Liver (tissue), 9 donors: ENCODE measurements around the gene BCORL1. TPM values are rescaled to one million over a fixed set of nuclear protein-coding genes. Genes with fewer than 3 reads are reported as not detected.

Experiments used
- DNase-seq: peaks from one replicate; pipeline ENCODE4 v3.0.0-alpha.2; 2017; ENCODE audit warnings: low spot score
- H3K27ac ChIP-seq, 2 donors: one replicate each; pipeline ENCODE4 v1.7.0; 2013; ENCODE audit warnings: inconsistent platforms in 2 of 2, low read length in 2 of 2, control low read depth in 1 of 2, low read depth in 1 of 2, mild to moderate bottlenecking in 1 of 2
- H3K27me3 ChIP-seq, 4 donors: one replicate each; pipeline versions ENCODE4 v1.6.1 to v1.7.0; 2013; ENCODE audit warnings: low read length in 3 of 4, inconsistent platforms in 1 of 4, mild to moderate bottlenecking in 1 of 4, moderate library complexity in 1 of 4; ENCODE audit not compliant: control insufficient read depth in 4 of 4, insufficient read depth in 4 of 4
- H3K36me3 ChIP-seq, 4 donors: one replicate each; pipeline versions ENCODE4 v1.6.1 to v1.7.0; 2013; ENCODE audit warnings: low read length in 3 of 4, mild to moderate bottlenecking in 3 of 4, low read depth in 1 of 4, moderate library complexity in 1 of 4; ENCODE audit not compliant: control insufficient read depth in 4 of 4, insufficient read depth in 3 of 4
- H3K4me1 ChIP-seq, 4 donors: one replicate each; pipeline versions ENCODE4 v1.6.1 to v1.7.0; 2013; ENCODE audit warnings: low read length in 3 of 4, mild to moderate bottlenecking in 3 of 4, moderate library complexity in 1 of 4; ENCODE audit not compliant: control insufficient read depth in 4 of 4, insufficient read depth in 4 of 4
- H3K4me3 ChIP-seq, 3 donors: one replicate each; pipeline versions ENCODE4 v1.6.1 to v1.7.0; 2013; ENCODE audit warnings: low read length in 3 of 3, control low read depth in 1 of 3, low read depth in 1 of 3, mild to moderate bottlenecking in 1 of 3
- H3K9ac ChIP-seq, 2 donors: one replicate each; pipeline ENCODE4 v1.7.0; 2013; ENCODE audit warnings: low read length in 2 of 2, mild to moderate bottlenecking in 2 of 2, moderate library complexity in 2 of 2, control low read depth in 1 of 2, low read depth in 1 of 2
- H3K9me3 ChIP-seq, 4 donors: one replicate each; pipeline versions ENCODE4 v1.6.1 to v1.7.0; 2013; ENCODE audit warnings: low read length in 3 of 4; ENCODE audit not compliant: control insufficient read depth in 4 of 4
- ATF3 ChIP-seq: IDR thresholded peaks from 2 replicates; pipeline ENCODE4 v1.6.1; 2016; ENCODE audit warnings: antibody characterized with exemption
- CTCF ChIP-seq: fragments of 150-350 bp; IDR thresholded peaks from 2 replicates; pipeline ENCODE4 v1.5.1; 2017; ENCODE audit warnings: improper control_type of control experiment, low read depth, low read length; ENCODE audit not compliant: missing input control
- FOXA2 ChIP-seq: IDR thresholded peaks from 2 replicates; pipeline ENCODE4 v1.6.1; 2016; ENCODE audit warnings: antibody characterized with exemption
- HNF4A ChIP-seq, 2 donors: conservative IDR thresholded peaks; 2 replicates each; pipeline ENCODE4 v1.6.1; 2016; ENCODE audit warnings: antibody characterized with exemption in 2 of 2, mild to moderate bottlenecking in 2 of 2
- HNF4G ChIP-seq: IDR thresholded peaks from 2 replicates; pipeline ENCODE4 v1.6.1; 2016; ENCODE audit warnings: antibody characterized with exemption
- JUND ChIP-seq, 2 donors: IDR thresholded peaks; 2 replicates each; pipeline ENCODE4 v1.6.1; 2016; ENCODE audit warnings: antibody characterized with exemption in 2 of 2
- MAX ChIP-seq: IDR thresholded peaks from 2 replicates; pipeline ENCODE4 v1.6.1; 2016; ENCODE audit warnings: antibody characterized with exemption
- NR2F2 ChIP-seq: IDR thresholded peaks from 2 replicates; pipeline ENCODE4 v1.6.1; 2016; ENCODE audit warnings: antibody characterized with exemption
- RAD21 ChIP-seq, 2 donors: IDR thresholded peaks; 2 replicates each; pipeline ENCODE4 v1.6.1; 2016; ENCODE audit warnings: antibody characterized with exemption in 2 of 2, mild to moderate bottlenecking in 2 of 2
- REST ChIP-seq: IDR thresholded peaks from 2 replicates; pipeline ENCODE4 v1.6.1; 2016; ENCODE audit warnings: antibody characterized with exemption, mild to moderate bottlenecking
- RXRA ChIP-seq, 2 donors: IDR thresholded peaks; 2 replicates each; pipeline ENCODE4 v1.6.1; 2017 to 2018; ENCODE audit warnings: antibody characterized with exemption in 2 of 2, mild to moderate bottlenecking in 1 of 2
- SP1 ChIP-seq: IDR thresholded peaks from 2 replicates; pipeline ENCODE4 v1.6.1; 2018; ENCODE audit warnings: antibody characterized with exemption, mild to moderate bottlenecking
- WGBS: extraction: QIAGEN DNeasy Blood & Tissue Kit; methylation state at CpG from one replicate; pipeline ENCODE4 v1.1.7; 2013; 5-methylcytosine and 5-hydroxymethylcytosine counted together
- polyA plus RNA-seq, 2 donors: library from polyadenylated mRNA; stranded (reverse) in 1 of 2; unstranded in 1 of 2; fragments of 200-250 nt in 1 of 2; fragments of >200 nt in 1 of 2; fragmentation: Nextera tagmentation in 1 of 2; extraction: Ambion mirVana in 1 of 2; gene quantifications; one replicate each; pipeline versions ENCODE4 v1.2.1 to v1.2.3, GENCODE V29; 2013 to 2015
- total RNA-seq, 2 donors: library from RNA; depleted of rRNA; stranded (reverse); fragments of >200 nt; gene quantifications; one replicate each; pipeline ENCODE4 v1.2.3, GENCODE V29; 2014
- donor health status: healthy.
- donor health status: healthy.
- donor health status: healthy.
- donor health status: healthy.
- donor health status: healthy.

BCORL1 gene
- total and polyA plus RNA-seq, 4 donors = 1.7 to 5.3 (median 2.1) TPM

- DNase-seq = no peak
- Histone ChIP-seq H3K9me3 (no peaks in the 10 kb centered on the region), H3K4me3 (no peak overlapping the region), H3K36me3 (peaks cover 0 to 20% (median 2%) of the 10 kb centered on the region in 4 donors), H3K27ac (no peak overlapping the region), H3K4me1 (no peaks in the 10 kb centered on the region), H3K9ac (no peak overlapping the region), H3K27me3 (no peaks in the 10 kb centered on the region)
- 95% methylated on average over 13 of the region's 13 CpGs for WGBS
- TF ChIP-seq NR2F2 = no peak
- no peak for TF ChIP-seq HNF4G
- TF ChIP-seq MAX = no peak
- TF ChIP-seq JUND (IDR thresholded peaks at IDR 0.05) = no peak
- TF ChIP-seq REST = no peak
These were observed 31.9 kb downstream of the BCORL1 start for GRCh38 chrX:130014356-130014755.

GRCh38 chrX:130014770-130015169 lies 32.3 kb downstream of the BCORL1 start:
- H3K9ac ChIP-seq = no peak overlapping the region
- TF ChIP-seq FOXA2 = no peak
- 96% methylated on average over 12 of the region's 12 CpGs for WGBS
- H3K4me3 ChIP-seq = no peak overlapping the region
- H3K27me3 ChIP-seq = no peaks in the 10 kb centered on the region
- H3K9me3 ChIP-seq = no peaks in the 10 kb centered on the region
- H3K36me3 ChIP-seq = peaks cover 0 to 20% (median 2%) of the 10 kb centered on the region in 4 donors
- H3K4me1 ChIP-seq = no peaks in the 10 kb centered on the region
- no peak for DNase-seq
- no peak overlapping the region for H3K27ac ChIP-seq

GRCh38 chrX:130015181-130015580 lies 32.7 kb downstream of the BCORL1 start:
- DNase-seq = no peak
- Histone ChIP-seq H3K27ac (no peak overlapping the region), H3K9me3 (no peaks in the 10 kb centered on the region), H3K27me3 (no peaks in the 10 kb centered on the region), H3K36me3 (peaks cover 0 to 20% (median 2%) of the 10 kb centered on the region in 4 donors), H3K9ac (no peak overlapping the region), H3K4me1 (no peaks in the 10 kb centered on the region), H3K4me3 (no peak overlapping the region)
- TF ChIP-seq SP1 (no peak), RAD21 (IDR thresholded peaks at IDR 0.05) (no peak)
- 94% methylated on average over 15 of the region's 15 CpGs for WGBS

- no peak overlapping the region for H3K27ac ChIP-seq
- peaks cover 5 to 33% (median 8%) of the 10 kb centered on the region in 4 donors for H3K36me3 ChIP-seq
- no peaks in the 10 kb centered on the region for H3K27me3 ChIP-seq
- H3K4me3 ChIP-seq = no peak overlapping the region
- DNase-seq = no peak
- WGBS = 97% methylated on average over 1 of the region's 1 CpG
- no peaks in the 10 kb centered on the region for H3K4me1 ChIP-seq
- H3K9me3 ChIP-seq = no peaks in the 10 kb centered on the region
- no peak overlapping the region for H3K9ac ChIP-seq
- TF ChIP-seq MAX (no peak), NR2F2 (no peak), HNF4A (conservative IDR thresholded peaks at IDR 0.05) (no peak), RAD21 (IDR thresholded peaks at IDR 0.05) (no peak), ATF3 (no peak), RXRA (IDR thresholded peaks at IDR 0.05) (no peak), CTCF (no peak), REST (no peak), JUND (IDR thresholded peaks at IDR 0.05) (no peak), HNF4G (no peak)
These were observed 35.7 kb downstream of the BCORL1 start for GRCh38 chrX:130018143-130018542.
